H1 (cell line): ENCODE results near the gene CD247.

Source experiments
- CHD2 ChIP-seq: IDR thresholded peaks from 2 replicates; pipeline ENCODE4 v1.6.1; 2012; ENCODE audit warnings: low read length, improper control_type of control experiment
- EGR1 ChIP-seq: IDR thresholded peaks from 2 replicates; pipeline ENCODE4 v1.6.1; 2011; ENCODE audit warnings: low read depth, low read length, borderline replicate concordance
- EP300 ChIP-seq, 2 experiments: IDR thresholded peaks; 1 replicate in 1 of 2; 2 replicates in 1 of 2; pipeline ENCODE4 v1.6.1; 2011 to 2012; ENCODE audit warnings: low read depth in 2 of 2, low read length in 2 of 2, mild to moderate bottlenecking in 2 of 2, borderline replicate concordance in 1 of 2, inconsistent platforms in 1 of 2, moderate library complexity in 1 of 2
- GTF2F1 ChIP-seq: IDR thresholded peaks from 2 replicates; pipeline ENCODE4 v1.6.1; 2012; ENCODE audit warnings: low read depth, low read length, improper control_type of control experiment, borderline replicate concordance
- JUND ChIP-seq: IDR thresholded peaks from 2 replicates; pipeline ENCODE4 v1.6.1; 2011; ENCODE audit warnings: mild to moderate bottlenecking, improper control_type of control experiment, low read length
- KDM1A ChIP-seq: fragments of 200-600, 300-600 bp; sonication (generic); IDR thresholded peaks from 2 replicates; pipeline ENCODE4 v1.7.1; 2016; ENCODE audit warnings: mild to moderate bottlenecking, low read length, borderline replicate concordance
- POLR2A ChIP-seq, 2 experiments: IDR thresholded peaks; 1 replicate in 1 of 2; 2 replicates in 1 of 2; pipeline ENCODE4 v1.6.1; 2011; ENCODE audit warnings: low read depth in 2 of 2, low read length in 2 of 2, mild to moderate bottlenecking in 2 of 2; ENCODE audit errors: control extremely low read depth in 1 of 2
- POLR2AphosphoS5 ChIP-seq: IDR thresholded peaks from 2 replicates; pipeline ENCODE4 v1.6.1; 2011; ENCODE audit warnings: low read depth, low read length
- SP2 ChIP-seq: IDR thresholded peaks from 2 replicates; pipeline ENCODE4 v1.6.1; 2012; ENCODE audit warnings: mild to moderate bottlenecking, low read length, inconsistent platforms
- ZNF274 ChIP-seq: IDR thresholded peaks from 2 replicates; pipeline ENCODE4 v1.7.0; 2012; ENCODE audit warnings: low read length, borderline replicate concordance; ENCODE audit errors: extremely low read depth
- TF ChIP-seq, protein P1 (sequence below), 3 experiments: IDR thresholded peaks; 1 replicate in 2 of 3; 2 replicates in 1 of 3; pipeline versions ENCODE4 v1.5.1 to v1.6.1; 2011; ENCODE audit warnings: low read length in 3 of 3, mild to moderate bottlenecking in 3 of 3, inconsistent platforms in 2 of 3, low read depth in 1 of 3, moderate library complexity in 1 of 3; ENCODE audit not compliant: insufficient read depth in 1 of 3; ENCODE audit errors: control extremely low read depth in 1 of 3

DNA sequence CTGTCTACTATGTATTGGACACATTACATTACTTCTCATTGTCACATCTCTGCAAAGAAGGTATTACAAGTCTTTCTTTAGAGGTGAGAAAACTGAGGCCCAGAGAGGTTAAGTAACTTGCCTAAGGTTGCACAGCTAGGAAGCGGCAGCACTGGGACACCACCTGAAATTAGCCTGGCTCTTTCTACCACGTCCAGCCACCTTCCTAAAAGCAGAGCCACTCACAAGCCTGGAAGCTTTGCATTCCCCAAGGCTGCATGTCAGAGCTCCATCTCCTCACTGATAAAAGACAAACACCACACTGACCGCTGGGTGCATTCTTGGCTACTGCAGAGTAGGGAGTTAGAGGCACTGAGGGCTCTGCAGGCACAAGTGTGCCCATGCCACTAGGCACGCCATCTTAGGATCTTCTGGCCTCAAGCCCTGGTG lies 2.4 kb downstream of the CD247 start:
- TF ChIP-seq, protein P1, sequence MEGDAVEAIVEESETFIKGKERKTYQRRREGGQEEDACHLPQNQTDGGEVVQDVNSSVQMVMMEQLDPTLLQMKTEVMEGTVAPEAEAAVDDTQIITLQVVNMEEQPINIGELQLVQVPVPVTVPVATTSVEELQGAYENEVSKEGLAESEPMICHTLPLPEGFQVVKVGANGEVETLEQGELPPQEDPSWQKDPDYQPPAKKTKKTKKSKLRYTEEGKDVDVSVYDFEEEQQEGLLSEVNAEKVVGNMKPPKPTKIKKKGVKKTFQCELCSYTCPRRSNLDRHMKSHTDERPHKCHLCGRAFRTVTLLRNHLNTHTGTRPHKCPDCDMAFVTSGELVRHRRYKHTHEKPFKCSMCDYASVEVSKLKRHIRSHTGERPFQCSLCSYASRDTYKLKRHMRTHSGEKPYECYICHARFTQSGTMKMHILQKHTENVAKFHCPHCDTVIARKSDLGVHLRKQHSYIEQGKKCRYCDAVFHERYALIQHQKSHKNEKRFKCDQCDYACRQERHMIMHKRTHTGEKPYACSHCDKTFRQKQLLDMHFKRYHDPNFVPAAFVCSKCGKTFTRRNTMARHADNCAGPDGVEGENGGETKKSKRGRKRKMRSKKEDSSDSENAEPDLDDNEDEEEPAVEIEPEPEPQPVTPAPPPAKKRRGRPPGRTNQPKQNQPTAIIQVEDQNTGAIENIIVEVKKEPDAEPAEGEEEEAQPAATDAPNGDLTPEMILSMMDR (IDR thresholded peaks at IDR 0.05; ENCODE audit: control extremely low read depth in 1 of 3, insufficient read depth in 1 of 3, low read depth in 1 of 3, low read length in 3 of 3) = no peak
- TF ChIP-seq POLR2A (IDR thresholded peaks at IDR 0.05; ENCODE audit: control extremely low read depth in 1 of 2, low read depth in 2 of 2, low read length in 2 of 2) (no peak), JUND (no peak), KDM1A (peak; percentile 91), EP300 (IDR thresholded peaks at IDR 0.05; ENCODE audit: borderline replicate concordance in 1 of 2, low read depth in 2 of 2, low read length in 2 of 2) (no peak), EGR1 (no peak), POLR2AphosphoS5 (no peak), SP2 (no peak), GTF2F1 (no peak), CHD2 (no peak), ZNF274 (no peak)
